HepG2 (cell line): Measurements from ENCODE around the gene CACNA1G. TPM values are rescaled to one million over a fixed set of nuclear protein-coding genes. Genes with fewer than 3 reads are reported as not detected.
A peak's percentile ranks its signal among the peaks of the same experiment; 100 is the strongest.

Experiments used
- ATAC-seq: fragments of 200-7000 bp; cut with Tn5 transposase; 3 replicates; pipeline ENCODE4 v1.9.1; 2020; ENCODE audit warnings: mild to moderate bottlenecking, moderate library complexity
- BruUV-seq: library from RNA; stranded (reverse); fragments of 400-500 nt; replicated peaks from 2 replicates; lab custom pipeline; 2021; lab: Mats Ljungman, UMichigan
- CTCF ChIA-PET: fragments of 300-600 bp; formaldehyde crosslinking; extraction: SDS; loops from one replicate; lab custom pipeline; 2021; ENCODE audit warnings: low total read pairs, inconsistent platforms, low intra/inter-chr PET ratio; lab: Yijun Ruan, JAX
- POLR2A ChIA-PET: fragments of 350-600 bp; sonication (Branson Sonifier 250); formaldehyde crosslinking; loops from one replicate; lab custom pipeline; 2020; ENCODE audit warnings: antibody characterized with exemption, inconsistent platforms; lab: Yijun Ruan, JAX
- DNase-seq: peaks from one replicate; pipeline ENCODE4 v3.0.0-alpha.2; 2015; ENCODE audit warnings: low spot score
- FAIRE-seq: peaks from 3 replicates; lab custom pipeline; 2011; peaks lifted over from hg19 to GRCh38; lab: Jason Lieb, UNC
- H2AFZ ChIP-seq: one replicate; pipeline ENCODE4 v1.6.1; 2011; ENCODE audit warnings: low read length, inconsistent platforms
- H3K27ac ChIP-seq: fragments of 300-600 bp; 3 replicates; pipeline ENCODE4 v1.8.0; 2011; ENCODE audit warnings: mixed run types, mild to moderate bottlenecking, mixed read lengths, low read length, inconsistent platforms; ENCODE audit not compliant: insufficient read depth; ENCODE audit errors: extremely low read length
- H3K27me3 ChIP-seq, 2 experiments: fragments of 200-600 bp in 1 of 2; 2 replicates in 1 of 2; 3 replicates in 1 of 2; pipeline versions ENCODE4 v1.6.0 to v1.8.0; 2011; ENCODE audit warnings: low read length in 2 of 2, mild to moderate bottlenecking in 2 of 2, moderate library complexity in 2 of 2, inconsistent platforms in 1 of 2; ENCODE audit not compliant: insufficient read depth in 2 of 2, control insufficient read depth in 1 of 2
- H3K36me3 ChIP-seq, 2 experiments: fragments of 200-600 bp in 1 of 2; replicated peaks in 1 of 2; 2 replicates in 1 of 2; 3 replicates in 1 of 2; pipeline versions ENCODE4 v1.5.1 to v1.8.0; 2011; ENCODE audit warnings: low read length in 2 of 2, inconsistent platforms in 1 of 2; ENCODE audit not compliant: insufficient read depth in 2 of 2, control insufficient read depth in 1 of 2
- H3K4me1 ChIP-seq: 2 replicates; pipeline ENCODE4 v1.5.1; 2012; ENCODE audit warnings: low read length, inconsistent platforms; ENCODE audit not compliant: insufficient read depth
- H3K4me2 ChIP-seq: 2 replicates; pipeline ENCODE4 v1.6.0; 2011; ENCODE audit warnings: low read depth, low read length, inconsistent platforms
- H3K4me3 ChIP-seq, 3 experiments: fragments of 200-600 bp in 1 of 3; sonication (generic), shearing (Covaris generic) in 1 of 3; replicated peaks in 1 of 3; 2 replicates each; pipeline ENCODE4 v1.5.1; 2011 to 2016; ENCODE audit warnings: low read length in 3 of 3, inconsistent platforms in 2 of 3, low read depth in 2 of 3, mild to moderate bottlenecking in 2 of 3, control low read depth in 1 of 3, mixed read lengths in 1 of 3; ENCODE audit not compliant: insufficient read depth in 1 of 3
- H3K79me2 ChIP-seq: one replicate; pipeline ENCODE4 v1.6.1; 2011; ENCODE audit warnings: low read length, inconsistent platforms; ENCODE audit not compliant: insufficient read depth
- H3K9ac ChIP-seq: 2 replicates; pipeline ENCODE4 v1.6.0; 2011; ENCODE audit warnings: mild to moderate bottlenecking, low read depth, low read length, inconsistent platforms; ENCODE audit not compliant: insufficient read depth
- H3K9me3 ChIP-seq: 2 replicates; pipeline ENCODE4 v1.5.1; 2012; ENCODE audit warnings: mild to moderate bottlenecking, low read length
- H4K20me1 ChIP-seq: 2 replicates; pipeline ENCODE4 v1.6.0; 2011; ENCODE audit warnings: inconsistent platforms, mild to moderate bottlenecking, low read length, moderate library complexity; ENCODE audit not compliant: insufficient read depth
- BRF2 ChIP-seq: sonication (generic); formaldehyde crosslinking; IDR thresholded peaks from 2 replicates; pipeline ENCODE4 v1.8.1; 2022; ENCODE audit warnings: mild to moderate bottlenecking, missing genetic modification reagents
- CHD2 ChIP-seq: IDR thresholded peaks from 2 replicates; pipeline ENCODE4 v1.6.1; 2011; ENCODE audit warnings: low read depth, low read length, improper control_type of control experiment
- FOXA3 ChIP-seq: IDR thresholded peaks from 2 replicates; pipeline ENCODE4 v1.6.1; 2016; ENCODE audit warnings: missing genetic modification reagents, missing compliant biosample characterization
- NPAS2 ChIP-seq: sonication (generic); formaldehyde crosslinking; IDR thresholded peaks from 2 replicates; pipeline ENCODE4 v1.8.0; 2022; ENCODE audit warnings: mild to moderate bottlenecking, missing genetic modification reagents, borderline replicate concordance
- PHF20 ChIP-seq: sonication (generic); formaldehyde crosslinking; IDR thresholded peaks from 2 replicates; pipeline ENCODE4 v1.5.0; 2020; ENCODE audit warnings: mild to moderate bottlenecking, missing genetic modification reagents
- SETDB1 ChIP-seq: sonication (generic); formaldehyde crosslinking; IDR thresholded peaks from 2 replicates; pipeline ENCODE4 v1.5.1; 2020; ENCODE audit warnings: missing genetic modification reagents, mild to moderate bottlenecking, borderline replicate concordance
- THRA ChIP-seq: sonication (generic); formaldehyde crosslinking; IDR thresholded peaks from 2 replicates; pipeline ENCODE4 v1.4.0; 2020; ENCODE audit warnings: missing genetic modification reagents, borderline replicate concordance
- TSC22D2 ChIP-seq: sonication (generic); formaldehyde crosslinking; IDR thresholded peaks from 2 replicates; pipeline ENCODE4 v1.5.1; 2020; ENCODE audit warnings: missing genetic modification reagents, mild to moderate bottlenecking, borderline replicate concordance
- ZBTB10 ChIP-seq: sonication (generic); formaldehyde crosslinking; IDR thresholded peaks from 2 replicates; pipeline ENCODE4 v1.4.0; 2020; ENCODE audit warnings: missing genetic modification reagents, borderline replicate concordance
- ZFX ChIP-seq: sonication (generic); formaldehyde crosslinking; IDR thresholded peaks from 2 replicates; pipeline ENCODE4 v1.4.0; 2020; ENCODE audit warnings: mild to moderate bottlenecking, low read depth, missing genetic modification reagents, moderate library complexity
- ZNF143 ChIP-seq: sonication (generic); formaldehyde crosslinking; IDR thresholded peaks from 2 replicates; pipeline ENCODE4 v1.4.0; 2020; ENCODE audit warnings: missing genetic modification reagents
- ZNF547 ChIP-seq: sonication (generic); formaldehyde crosslinking; IDR thresholded peaks from 2 replicates; pipeline ENCODE4 v1.5.1; 2020; ENCODE audit warnings: mild to moderate bottlenecking, missing genetic modification reagents
- WGBS: methylation state at CpG from one replicate; pipeline ENCODE4 v1.1.6; 2017; ENCODE audit warnings: low lambda C conversion rate; 5-methylcytosine and 5-hydroxymethylcytosine counted together
- in situ Hi-C: cut with HindIII; loops from 2 replicates; pipeline ENCODE4 v1.10.0; 2017; ENCODE audit warnings: low pct_unique_long_range_greater_than_20kb; ENCODE audit not compliant: extremely low pct_ligation_motif_present
- intact Hi-C: fragments of 100-400 bp; cut with micrococcal nuclease; formaldehyde crosslinking; loops from one replicate; pipeline ENCODE4 v1.10.0; 2022; ENCODE audit not compliant: unreplicated experiment
- polyA plus RNA-seq, 8 experiments: library from polyadenylated mRNA; depleted of rRNA in 3 of 8; stranded (reverse) in 7 of 8; unstranded in 1 of 8; fragments of >200 nt; fragmentation: Illumina TruSeq in 4 of 8; extraction: Trizol in 4 of 8; gene quantifications; 2 replicates each; pipeline versions ENCODE4 v1.2.1 to v1.2.3, GENCODE V29; 2011 to 2016; ENCODE audit warnings: low read depth in 4 of 8, missing spikeins in 1 of 8, mixed read lengths in 1 of 8; ENCODE audit not compliant: insufficient read depth in 1 of 8
- total RNA-seq, 5 experiments: library from RNA; depleted of rRNA; stranded (reverse); fragments of >200 nt; fragmentation: Illumina TruSeq; extraction: Trizol; gene quantifications; 2 replicates each; pipeline ENCODE4 v1.2.3, GENCODE V29; 2016; ENCODE audit warnings: low read depth in 1 of 5
- TF ChIP-seq, protein P1 (sequence below): IDR thresholded peaks from 2 replicates; pipeline ENCODE4 v1.6.1; 2016; ENCODE audit warnings: low read depth
- TF ChIP-seq, protein P2 (sequence below): sonication (generic); formaldehyde crosslinking; IDR thresholded peaks from 2 replicates; pipeline ENCODE4 v1.8.0; 2022; ENCODE audit warnings: missing genetic modification reagents, mild to moderate bottlenecking, borderline replicate concordance

CACNA1G gene
- total and polyA plus RNA-seq, 2 of the 13 experiments (the other 11 are each of a cell fraction or from before 2014, with no cell fraction given) = 0.02 TPM; not detected in 1

- FAIRE-seq (peak; percentile 61), ATAC-seq (peak; percentile 23), DNase-seq (peak; percentile 52)
- intact Hi-C loops = loop anchor here (1.0 kb wide), 1 partner anchor 65 kb away; no protein-coding TSS in a partner anchor
- Histone ChIP-seq H3K9me3 (no peaks in the 10 kb centered on the region), H3K27me3 (peaks cover 0 to 20% of the 10 kb centered on the region in 2 experiments; a peak in 2 of 5 replicates), H3K79me2 (no peaks in the 10 kb centered on the region), H3K36me3 (no peaks in the 10 kb centered on the region), H3K9ac (no peak overlapping the region), H2AFZ (no peak overlapping the region), H4K20me1 (no peaks in the 10 kb centered on the region), H3K27ac (no peak overlapping the region), H3K4me3 (no peak overlapping the region), H3K4me1 (peaks cover 90% of the 10 kb centered on the region), H3K4me2 (no peak overlapping the region)
- in situ Hi-C loops = no loop called here
- WGBS = 19% methylated on average over 5 of the region's 7 CpGs
- no TSS peak for BruUV-seq
- POLR2A ChIA-PET = interaction anchor here (1.1 to 19.8 kb wide), 5 partner anchors 9 to 74 kb away, joined by 3 to 839 read pairs (median 5); no protein-coding TSS in a partner anchor
- CTCF ChIA-PET = interaction anchor here (0.8 to 3.6 kb wide), 6 partner anchors 51 to 83 kb away, joined by 3 to 67 read pairs (median 6); partner anchors contain the start of gene SPATA20
- TF ChIP-seq ZNF143 (CRISPR knock-in tag) (no peak), TSC22D2 (CRISPR knock-in tag) (peak; percentile 82; the same call in 1 of the 2 replicates), THRA (CRISPR knock-in tag) (peak; percentile 66; the same call in 1 of the 2 replicates), CHD2 (no peak), PHF20 (CRISPR knock-in tag) (no peak), ZBTB10 (CRISPR knock-in tag) (no peak), ZFX (CRISPR knock-in tag) (peak; percentile 31; the same call in 1 of the 2 replicates), ZNF547 (no peak), BRF2 (no peak), NPAS2 (CRISPR knock-in tag) (no peak), FOXA3 (peak; percentile 41), SETDB1 (CRISPR knock-in tag) (0 out of 2 replicates have a peak, but pooled peaks have one; percentile 29)
- TF ChIP-seq, protein P1, sequence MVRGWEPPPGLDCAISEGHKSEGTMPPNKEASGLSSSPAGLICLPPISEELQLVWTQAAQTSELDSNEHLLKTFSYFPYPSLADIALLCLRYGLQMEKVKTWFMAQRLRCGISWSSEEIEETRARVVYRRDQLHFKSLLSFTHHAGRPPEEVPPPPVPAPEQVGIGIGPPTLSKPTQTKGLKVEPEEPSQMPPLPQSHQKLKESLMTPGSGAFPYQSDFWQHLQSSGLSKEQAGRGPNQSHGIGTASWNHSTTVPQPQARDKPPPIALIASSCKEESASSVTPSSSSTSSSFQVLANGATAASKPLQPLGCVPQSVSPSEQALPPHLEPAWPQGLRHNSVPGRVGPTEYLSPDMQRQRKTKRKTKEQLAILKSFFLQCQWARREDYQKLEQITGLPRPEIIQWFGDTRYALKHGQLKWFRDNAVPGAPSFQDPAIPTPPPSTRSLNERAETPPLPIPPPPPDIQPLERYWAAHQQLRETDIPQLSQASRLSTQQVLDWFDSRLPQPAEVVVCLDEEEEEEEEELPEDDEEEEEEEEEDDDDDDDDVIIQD (CRISPR knock-in tag) = peak; percentile 89; the same call in 1 of the 2 replicates
- TF ChIP-seq, protein P2, sequence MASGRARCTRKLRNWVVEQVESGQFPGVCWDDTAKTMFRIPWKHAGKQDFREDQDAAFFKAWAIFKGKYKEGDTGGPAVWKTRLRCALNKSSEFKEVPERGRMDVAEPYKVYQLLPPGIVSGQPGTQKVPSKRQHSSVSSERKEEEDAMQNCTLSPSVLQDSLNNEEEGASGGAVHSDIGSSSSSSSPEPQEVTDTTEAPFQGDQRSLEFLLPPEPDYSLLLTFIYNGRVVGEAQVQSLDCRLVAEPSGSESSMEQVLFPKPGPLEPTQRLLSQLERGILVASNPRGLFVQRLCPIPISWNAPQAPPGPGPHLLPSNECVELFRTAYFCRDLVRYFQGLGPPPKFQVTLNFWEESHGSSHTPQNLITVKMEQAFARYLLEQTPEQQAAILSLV (CRISPR knock-in tag) = 0 out of 2 replicates have a peak, but pooled peaks have one; percentile 35
Observed at GRCh38 chr17:50630524-50631194, 70.1 kb downstream of the CACNA1G start.
